GM23338 (cell line): ENCODE measurements around the gene DYNLT3. TPM values are rescaled to one million over a fixed set of nuclear protein-coding genes. Genes with fewer than 3 reads are reported as not detected.

Source experiments
- CREB1 ChIP-seq: fragments of 250-450 bp; sonication (Bioruptor Pico); IDR thresholded peaks from 2 replicates; pipeline ENCODE4 v1.5.0; 2020; ENCODE audit warnings: low read depth, mild to moderate bottlenecking, moderate library complexity
- CTCF ChIP-seq, 2 experiments: fragments of 200-600 bp in 1 of 2; sonication (generic) in 1 of 2; conservative IDR thresholded peaks; 2 replicates each; pipeline versions ENCODE4 v1.5.1 to v1.6.1; 2016 to 2017; ENCODE audit warnings: antibody characterized with exemption in 2 of 2, low read depth in 2 of 2, mild to moderate bottlenecking in 2 of 2, moderate library complexity in 1 of 2
- ETS1 ChIP-seq: IDR thresholded peaks from 2 replicates; pipeline ENCODE4 v1.6.1; 2016; ENCODE audit warnings: antibody characterized with exemption
- JUNB ChIP-seq: IDR thresholded peaks from one replicate; pipeline ENCODE4 v1.6.1; 2016; ENCODE audit warnings: antibody characterized with exemption; ENCODE audit not compliant: unreplicated experiment
- NANOG ChIP-seq: IDR thresholded peaks from 2 replicates; pipeline ENCODE4 v1.6.1; 2016; ENCODE audit warnings: antibody characterized with exemption, borderline replicate concordance
- POLR2AphosphoS5 ChIP-seq: IDR thresholded peaks from 2 replicates; pipeline ENCODE4 v1.6.1; 2016; ENCODE audit warnings: antibody characterized with exemption, low read depth
- STAT1 ChIP-seq: IDR thresholded peaks from one replicate; pipeline ENCODE4 v1.6.1; 2016; ENCODE audit warnings: antibody characterized with exemption; ENCODE audit not compliant: unreplicated experiment
- ZNF114 ChIP-seq: fragments of 250-450 bp; sonication (Bioruptor Pico); IDR thresholded peaks from 2 replicates; pipeline ENCODE4 v1.5.0; 2020; ENCODE audit warnings: mild to moderate bottlenecking, moderate library complexity
- polyA plus RNA-seq: library from polyadenylated mRNA; unstranded; fragments of >200 nt; fragmentation: Nextera tagmentation; extraction: Ambion mirVana; gene quantifications from 2 replicates; pipeline ENCODE4 v1.2.1, GENCODE V29; 2016
- total RNA-seq: library from RNA; depleted of rRNA; stranded (reverse); fragments of >200 nt; shearing (Covaris generic); gene quantifications from 2 replicates; pipeline ENCODE4 v1.2.3, GENCODE V29; 2014
- TF ChIP-seq, protein P1 (sequence below): fragments of 250-450 bp; sonication (Bioruptor Pico); IDR thresholded peaks from 2 replicates; pipeline ENCODE4 v1.5.0; 2020; ENCODE audit warnings: mild to moderate bottlenecking, moderate library complexity

Gene DYNLT3
- total and polyA plus RNA-seq, 2 experiments from 2014 or later, result 6.5 to 8.1 TPM

DNA sequence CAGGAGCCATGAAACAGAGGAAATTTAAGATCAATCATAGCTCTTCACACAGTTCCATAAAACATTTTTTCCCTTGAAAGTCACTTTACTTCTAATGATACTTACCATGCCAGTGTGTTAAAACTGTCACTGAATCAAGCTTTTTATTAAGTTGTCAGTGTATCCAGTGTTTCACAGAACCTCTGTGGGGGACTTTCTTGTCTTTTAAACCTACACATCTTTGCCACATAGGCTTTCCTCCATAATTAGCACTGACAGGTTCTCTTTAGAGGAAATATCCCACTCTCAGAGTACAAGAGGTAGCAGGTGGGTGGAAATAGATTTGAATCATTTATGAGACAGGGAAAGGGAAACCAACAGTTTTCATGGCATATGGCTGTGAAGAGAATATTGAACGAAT lies 25.8 kb upstream of the DYNLT3 start (continued):
- TF ChIP-seq, protein P1, sequence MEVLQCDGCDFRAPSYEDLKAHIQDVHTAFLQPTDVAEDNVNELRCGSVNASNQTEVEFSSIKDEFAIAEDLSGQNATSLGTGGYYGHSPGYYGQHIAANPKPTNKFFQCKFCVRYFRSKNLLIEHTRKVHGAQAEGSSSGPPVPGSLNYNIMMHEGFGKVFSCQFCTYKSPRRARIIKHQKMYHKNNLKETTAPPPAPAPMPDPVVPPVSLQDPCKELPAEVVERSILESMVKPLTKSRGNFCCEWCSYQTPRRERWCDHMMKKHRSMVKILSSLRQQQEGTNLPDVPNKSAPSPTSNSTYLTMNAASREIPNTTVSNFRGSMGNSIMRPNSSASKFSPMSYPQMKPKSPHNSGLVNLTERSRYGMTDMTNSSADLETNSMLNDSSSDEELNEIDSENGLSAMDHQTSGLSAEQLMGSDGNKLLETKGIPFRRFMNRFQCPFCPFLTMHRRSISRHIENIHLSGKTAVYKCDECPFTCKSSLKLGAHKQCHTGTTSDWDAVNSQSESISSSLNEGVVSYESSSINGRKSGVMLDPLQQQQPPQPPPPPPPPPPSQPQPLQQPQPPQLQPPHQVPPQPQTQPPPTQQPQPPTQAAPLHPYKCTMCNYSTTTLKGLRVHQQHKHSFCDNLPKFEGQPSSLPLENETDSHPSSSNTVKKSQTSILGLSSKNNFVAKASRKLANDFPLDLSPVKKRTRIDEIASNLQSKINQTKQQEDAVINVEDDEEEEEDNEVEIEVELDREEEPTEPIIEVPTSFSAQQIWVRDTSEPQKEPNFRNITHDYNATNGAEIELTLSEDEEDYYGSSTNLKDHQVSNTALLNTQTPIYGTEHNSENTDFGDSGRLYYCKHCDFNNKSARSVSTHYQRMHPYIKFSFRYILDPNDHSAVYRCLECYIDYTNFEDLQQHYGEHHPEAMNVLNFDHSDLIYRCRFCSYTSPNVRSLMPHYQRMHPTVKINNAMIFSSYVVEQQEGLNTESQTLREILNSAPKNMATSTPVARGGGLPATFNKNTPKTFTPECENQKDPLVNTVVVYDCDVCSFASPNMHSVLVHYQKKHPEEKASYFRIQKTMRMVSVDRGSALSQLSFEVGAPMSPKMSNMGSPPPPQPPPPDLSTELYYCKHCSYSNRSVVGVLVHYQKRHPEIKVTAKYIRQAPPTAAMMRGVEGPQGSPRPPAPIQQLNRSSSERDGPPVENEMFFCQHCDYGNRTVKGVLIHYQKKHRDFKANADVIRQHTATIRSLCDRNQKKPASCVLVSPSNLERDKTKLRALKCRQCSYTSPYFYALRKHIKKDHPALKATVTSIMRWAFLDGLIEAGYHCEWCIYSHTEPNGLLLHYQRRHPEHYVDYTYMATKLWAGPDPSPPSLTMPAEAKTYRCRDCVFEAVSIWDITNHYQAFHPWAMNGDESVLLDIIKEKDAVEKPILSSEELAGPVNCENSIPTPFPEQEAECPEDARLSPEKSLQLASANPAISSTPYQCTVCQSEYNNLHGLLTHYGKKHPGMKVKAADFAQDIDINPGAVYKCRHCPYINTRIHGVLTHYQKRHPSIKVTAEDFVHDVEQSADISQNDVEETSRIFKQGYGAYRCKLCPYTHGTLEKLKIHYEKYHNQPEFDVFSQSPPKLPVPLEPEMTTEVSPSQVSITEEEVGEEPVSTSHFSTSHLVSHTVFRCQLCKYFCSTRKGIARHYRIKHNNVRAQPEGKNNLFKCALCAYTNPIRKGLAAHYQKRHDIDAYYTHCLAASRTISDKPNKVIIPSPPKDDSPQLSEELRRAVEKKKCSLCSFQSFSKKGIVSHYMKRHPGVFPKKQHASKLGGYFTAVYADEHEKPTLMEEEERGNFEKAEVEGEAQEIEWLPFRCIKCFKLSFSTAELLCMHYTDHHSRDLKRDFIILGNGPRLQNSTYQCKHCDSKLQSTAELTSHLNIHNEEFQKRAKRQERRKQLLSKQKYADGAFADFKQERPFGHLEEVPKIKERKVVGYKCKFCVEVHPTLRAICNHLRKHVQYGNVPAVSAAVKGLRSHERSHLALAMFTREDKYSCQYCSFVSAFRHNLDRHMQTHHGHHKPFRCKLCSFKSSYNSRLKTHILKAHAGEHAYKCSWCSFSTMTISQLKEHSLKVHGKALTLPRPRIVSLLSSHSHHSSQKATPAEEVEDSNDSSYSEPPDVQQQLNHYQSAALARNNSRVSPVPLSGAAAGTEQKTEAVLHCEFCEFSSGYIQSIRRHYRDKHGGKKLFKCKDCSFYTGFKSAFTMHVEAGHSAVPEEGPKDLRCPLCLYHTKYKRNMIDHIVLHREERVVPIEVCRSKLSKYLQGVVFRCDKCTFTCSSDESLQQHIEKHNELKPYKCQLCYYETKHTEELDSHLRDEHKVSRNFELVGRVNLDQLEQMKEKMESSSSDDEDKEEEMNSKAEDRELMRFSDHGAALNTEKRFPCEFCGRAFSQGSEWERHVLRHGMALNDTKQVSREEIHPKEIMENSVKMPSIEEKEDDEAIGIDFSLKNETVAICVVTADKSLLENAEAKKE (CRISPR knock-in tag), result no peak
- no peak for TF ChIP-seq NANOG
- no peak for TF ChIP-seq CREB1
- TF ChIP-seq POLR2AphosphoS5, result no peak
- no peak for TF ChIP-seq JUNB
- TF ChIP-seq STAT1, result no peak
- no peak for TF ChIP-seq ETS1
- TF ChIP-seq CTCF (conservative IDR thresholded peaks at IDR 0.05; ENCODE audit: low read depth in 2 of 2), result no peak
- TF ChIP-seq ZNF114 (CRISPR knock-in tag), result no peak
